Colonic mucosa (tissue), 4 donors: ENCODE results near the gene CACNA1S. TPM values are rescaled to one million over a fixed set of nuclear protein-coding genes. Genes with fewer than 3 reads are reported as not detected.
A peak's percentile ranks its signal among the peaks of the same experiment; 100 is the strongest.

Experiments
- DNase-seq: peaks from one replicate; pipeline ENCODE4 v3.0.0-alpha.2; 2020
- H3K27ac ChIP-seq: fragments of 200-600 bp; one replicate; pipeline ENCODE4 v1.8.0; 2021
- H3K27me3 ChIP-seq: fragments of 200-600 bp; one replicate; pipeline ENCODE4 v1.8.0; 2021
- H3K36me3 ChIP-seq: fragments of 200-600 bp; one replicate; pipeline ENCODE4 v1.8.0; 2021
- H3K4me1 ChIP-seq: fragments of 200-600 bp; one replicate; pipeline ENCODE4 v1.8.0; 2021; ENCODE audit warnings: mild to moderate bottlenecking
- H3K4me3 ChIP-seq: fragments of 200-600 bp; one replicate; pipeline ENCODE4 v1.8.0; 2021
- H3K9ac ChIP-seq, 2 donors: one replicate each; pipeline ENCODE4 v1.7.0; 2013; ENCODE audit warnings: control low read depth in 2 of 2, low read depth in 2 of 2, low read length in 2 of 2
- H3K9me3 ChIP-seq: fragments of 200-600 bp; one replicate; pipeline ENCODE4 v1.8.0; 2021
- CTCF ChIP-seq: fragments of 200-600 bp; IDR thresholded peaks from one replicate; pipeline ENCODE4 v1.8.0; 2022; ENCODE audit warnings: antibody characterized with exemption, mild to moderate bottlenecking
- intact Hi-C: fragments of 100-400 bp; cut with DNase I; formaldehyde crosslinking; loops from one replicate; pipeline ENCODE4 v1.14.1; 2022
- total RNA-seq, 2 donors: library from RNA; stranded (reverse); fragmentation: NEBNext Ultra II Directional in 1 of 2; extraction: Animal tissue kit (Norgen Biotek cat#: 25700) in 1 of 2; gene quantifications; one replicate each; pipeline ENCODE4 v1.2.1, GENCODE V29; 2021
- donor health status: healthy.
- donor health status: DM: no; HTN: no; CAD: no.
- donor health status: DM: no; HTN: no; CAD: no.

CACNA1S gene
- total RNA-seq, 2 donors from 2014 or later: not detected

GRCh38 chr1:201042779-201043461 is 69.3 kb downstream of the CACNA1S start:
- H3K36me3 ChIP-seq: no peaks in the 10 kb centered on the region
- no peaks in the 10 kb centered on the region for H3K9me3 ChIP-seq
- no peaks in the 10 kb centered on the region for H3K27me3 ChIP-seq
- H3K9ac ChIP-seq: no peak overlapping the region
- peak; percentile 73 for DNase-seq
- no peak overlapping the region for H3K27ac ChIP-seq
- TF ChIP-seq CTCF: peak; percentile 88
- intact Hi-C loops: loop anchor here (10.0 kb wide), 2 partner anchors 158 to 418 kb away; partner anchors contain the start of gene KIF14
- no peak overlapping the region for H3K4me3 ChIP-seq
- H3K4me1 ChIP-seq: no peaks in the 10 kb centered on the region

GRCh38 chr1:201041011-201041410 is 71.2 kb downstream of the CACNA1S start:
- Histone ChIP-seq H3K4me3 (no peak overlapping the region), H3K27ac (no peak overlapping the region), H3K4me1 (no peaks in the 10 kb centered on the region), H3K9ac (no peak overlapping the region), H3K27me3 (no peaks in the 10 kb centered on the region), H3K9me3 (no peaks in the 10 kb centered on the region), H3K36me3 (no peaks in the 10 kb centered on the region)
- no peak for TF ChIP-seq CTCF
- intact Hi-C loops: loop anchor here (2.0 to 10.0 kb wide), 3 partner anchors 66 to 416 kb away; partner anchors contain the start of gene KIF14
- DNase-seq: no peak

- DNase-seq: no peak
- Histone ChIP-seq H3K27me3 (no peaks in the 10 kb centered on the region), H3K9me3 (no peaks in the 10 kb centered on the region), H3K9ac (no peak overlapping the region), H3K27ac (no peak overlapping the region), H3K4me3 (no peak overlapping the region), H3K4me1 (no peaks in the 10 kb centered on the region), H3K36me3 (no peaks in the 10 kb centered on the region)
- TF ChIP-seq CTCF: no peak
- intact Hi-C loops: loop anchor here (2.0 to 10.0 kb wide), 3 partner anchors 65 to 415 kb away; partner anchors contain the start of gene KIF14
Measured at GRCh38 chr1:201039876-201040275, 72.3 kb downstream of the CACNA1S start.

- Histone ChIP-seq H3K4me1 (no peaks in the 10 kb centered on the region), H3K9ac (no peak overlapping the region), H3K36me3 (no peaks in the 10 kb centered on the region), H3K4me3 (no peak overlapping the region), H3K9me3 (no peaks in the 10 kb centered on the region), H3K27ac (no peak overlapping the region), H3K27me3 (no peaks in the 10 kb centered on the region)
- DNase-seq: no peak
- TF ChIP-seq CTCF: no peak
- intact Hi-C loops: no loop called here
Measured at GRCh38 chr1:201039418-201039817, 72.8 kb downstream of the CACNA1S start.

GRCh38 chr1:201038186-201038876 is 73.9 kb downstream of the CACNA1S start:
- Histone ChIP-seq H3K27ac (no peak overlapping the region), H3K4me3 (no peak overlapping the region), H3K36me3 (no peaks in the 10 kb centered on the region), H3K9ac (no peak overlapping the region), H3K9me3 (no peaks in the 10 kb centered on the region), H3K4me1 (no peaks in the 10 kb centered on the region), H3K27me3 (no peaks in the 10 kb centered on the region)
- TF ChIP-seq CTCF: no peak
- no peak for DNase-seq
- intact Hi-C loops: no loop called here
